IPS-18a (cell line): ENCODE results near the gene BOD1.

Source experiments
- H3K27ac ChIP-seq: one replicate; pipeline ENCODE4 v1.5.1; 2013; ENCODE audit warnings: low read length
- H3K27me3 ChIP-seq: one replicate; pipeline ENCODE4 v1.6.1; 2013; ENCODE audit warnings: mild to moderate bottlenecking, low read length; ENCODE audit not compliant: control insufficient read depth, insufficient read depth
- H3K36me3 ChIP-seq: one replicate; pipeline ENCODE4 v1.6.1; 2013; ENCODE audit warnings: low read depth, low read length; ENCODE audit not compliant: control insufficient read depth
- H3K4me1 ChIP-seq: one replicate; pipeline ENCODE4 v1.6.1; 2013; ENCODE audit warnings: low read depth, low read length; ENCODE audit not compliant: control insufficient read depth
- H3K4me3 ChIP-seq: one replicate; pipeline ENCODE4 v1.5.1; 2013; ENCODE audit warnings: low read length
- H3K9ac ChIP-seq: one replicate; pipeline ENCODE4 v1.6.1; 2013; ENCODE audit warnings: mild to moderate bottlenecking, low read length, moderate library complexity
- H3K9me3 ChIP-seq: one replicate; pipeline ENCODE4 v1.6.1; 2013; ENCODE audit warnings: low read depth, low read length; ENCODE audit not compliant: control insufficient read depth

BOD1 gene

DNA sequence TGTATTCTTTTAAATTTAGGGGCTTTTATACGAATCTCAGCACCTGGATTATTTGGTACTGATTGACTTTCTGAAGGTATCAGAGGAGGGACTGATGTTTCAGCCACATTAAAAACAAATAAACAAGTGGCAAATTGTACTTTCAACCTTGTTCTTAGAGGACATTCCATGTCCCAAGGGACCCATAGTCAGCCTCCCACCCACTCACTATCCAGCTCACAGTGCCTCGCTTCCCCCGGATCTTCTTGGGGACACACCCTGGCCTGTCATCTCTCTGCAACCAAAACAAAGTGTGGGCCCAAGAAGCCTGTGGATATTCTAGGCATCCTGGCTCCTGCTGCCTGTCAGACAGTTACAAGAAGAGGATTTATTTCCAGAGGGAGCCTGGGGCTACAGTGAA lies 8.8 kb upstream of the BOD1 start:
- Histone ChIP-seq H3K4me3 (no peak overlapping the region), H3K27ac (no peak overlapping the region), H3K9ac (no peak overlapping the region), H3K4me1 (peaks cover 21% of the 10 kb centered on the region), H3K9me3 (no peaks in the 10 kb centered on the region), H3K36me3 (no peaks in the 10 kb centered on the region), H3K27me3 (no peaks in the 10 kb centered on the region)

DNA sequence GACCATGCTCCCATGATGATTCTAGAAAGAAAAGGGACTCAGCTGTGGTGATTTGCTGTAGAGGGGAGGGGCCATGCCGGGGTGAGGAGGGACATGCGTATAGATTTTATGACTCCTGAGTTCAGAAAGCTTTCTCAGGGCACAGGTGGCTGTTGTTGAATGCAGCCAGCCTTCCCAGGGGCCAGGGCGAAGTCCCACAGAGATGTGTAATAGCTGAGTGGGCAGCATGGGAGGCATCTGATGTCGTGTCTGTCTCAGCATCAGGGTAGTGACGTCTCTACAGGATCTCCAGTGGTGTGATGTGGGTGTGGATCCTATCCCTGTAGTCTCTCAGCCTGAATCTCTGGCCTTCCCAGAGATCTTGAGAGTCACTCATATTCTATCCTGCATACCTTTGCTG lies 7.8 kb upstream of the BOD1 start:
- Histone ChIP-seq H3K4me1 (peaks cover 21% of the 10 kb centered on the region), H3K4me3 (no peak overlapping the region), H3K9ac (no peak overlapping the region), H3K36me3 (no peaks in the 10 kb centered on the region), H3K9me3 (no peaks in the 10 kb centered on the region), H3K27ac (no peak overlapping the region), H3K27me3 (no peaks in the 10 kb centered on the region)

DNA sequence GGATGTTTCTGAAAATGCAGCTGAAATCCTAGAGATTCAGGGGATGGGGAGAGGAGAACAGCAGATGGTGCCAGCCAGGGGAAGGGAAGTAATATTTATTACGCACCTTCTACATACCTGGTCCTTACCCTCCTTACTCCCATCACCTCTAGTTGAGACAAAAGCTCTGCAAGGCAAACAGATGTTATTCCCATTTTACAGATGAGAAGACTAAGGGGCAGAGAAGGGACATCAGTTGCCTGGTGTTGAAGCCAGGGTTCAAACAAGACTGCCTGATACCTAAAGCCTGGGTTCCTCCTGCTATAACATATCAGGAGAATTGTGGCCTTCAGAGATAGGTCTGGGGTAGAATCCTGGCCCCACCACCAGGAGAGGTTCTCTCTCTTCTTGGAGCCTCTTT lies 7.3 kb upstream of the BOD1 start:
- Histone ChIP-seq H3K4me3 (no peak overlapping the region), H3K9me3 (no peaks in the 10 kb centered on the region), H3K9ac (no peak overlapping the region), H3K4me1 (peaks cover 18% of the 10 kb centered on the region), H3K27ac (no peak overlapping the region), H3K27me3 (no peaks in the 10 kb centered on the region), H3K36me3 (no peaks in the 10 kb centered on the region)

DNA sequence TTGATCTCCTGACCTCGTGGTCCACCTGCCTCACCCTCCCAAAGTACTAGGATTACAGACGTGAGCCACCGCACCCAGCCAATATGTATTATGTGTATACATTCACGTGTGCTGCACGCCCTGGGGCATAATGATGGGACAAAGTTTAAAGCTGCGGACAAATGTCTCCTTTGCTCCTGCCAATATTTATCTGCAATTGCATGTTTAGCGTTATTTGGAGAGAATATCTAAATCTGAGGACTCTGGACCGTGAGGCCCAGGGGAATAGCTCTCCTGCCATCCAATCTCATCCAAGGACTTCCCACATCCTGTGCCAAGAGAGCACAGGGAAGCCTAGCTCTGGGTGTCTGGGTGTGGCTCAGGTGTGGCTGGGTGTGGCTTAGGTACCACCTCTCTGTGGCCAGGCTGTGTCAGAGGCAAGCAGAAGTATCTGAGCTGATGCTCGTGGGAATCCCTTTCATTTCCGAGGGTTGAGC lies 6.9 kb upstream of the BOD1 start:
- H3K4me1 ChIP-seq = peaks cover 13% of the 10 kb centered on the region
- no peaks in the 10 kb centered on the region for H3K9me3 ChIP-seq

DNA sequence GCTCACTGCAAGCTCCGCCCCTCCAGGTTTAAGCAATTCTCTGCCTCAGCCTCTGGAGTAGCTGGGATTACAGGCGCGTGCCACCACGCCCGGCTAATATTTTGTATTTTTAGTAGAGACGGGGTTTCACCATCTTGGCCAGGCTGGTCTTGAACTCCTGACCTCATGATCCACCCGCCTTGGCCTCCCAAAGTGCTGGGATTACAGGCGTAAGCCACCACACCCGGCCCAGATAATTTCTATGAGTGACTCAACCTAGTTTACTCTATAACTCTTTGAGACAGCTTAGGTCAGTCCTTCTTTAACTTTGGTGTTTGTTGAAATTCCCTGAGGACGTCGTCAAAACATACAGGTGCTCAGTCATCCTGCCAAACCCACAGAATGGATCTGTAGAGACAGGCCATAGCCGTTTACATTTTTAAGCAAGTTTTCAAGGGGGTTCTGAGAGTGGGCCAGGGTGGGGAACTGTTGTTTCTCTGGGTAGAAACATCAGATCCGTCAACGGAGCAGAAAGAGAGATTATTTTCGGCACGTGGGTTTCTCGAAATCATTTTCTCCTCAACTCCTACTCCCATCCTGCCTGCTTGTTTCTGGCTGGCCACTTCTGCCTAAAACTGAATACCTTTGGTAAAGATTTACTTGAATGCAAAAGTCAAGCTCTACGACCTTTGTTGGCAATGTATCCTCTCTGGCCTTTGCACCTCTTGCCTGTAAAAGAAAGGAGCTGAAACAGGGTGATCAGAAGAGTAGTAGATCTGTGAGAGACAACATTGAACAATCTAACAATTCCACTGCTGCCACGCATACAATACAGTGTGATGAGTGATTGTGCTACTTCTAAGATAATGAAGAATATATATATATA lies 6.0 kb upstream of the BOD1 start:
- Histone ChIP-seq H3K4me1 (peaks cover 4% of the 10 kb centered on the region), H3K36me3 (no peaks in the 10 kb centered on the region), H3K4me3 (no peak overlapping the region), H3K27me3 (no peaks in the 10 kb centered on the region), H3K9ac (no peak overlapping the region), H3K27ac (no peak overlapping the region), H3K9me3 (no peaks in the 10 kb centered on the region)

More for the DNA sequence above, 6.9 kb upstream of the BOD1 start:
- H3K27me3 ChIP-seq = no peaks in the 10 kb centered on the region
- H3K4me3 ChIP-seq = no peak overlapping the region
- H3K27ac ChIP-seq = no peak overlapping the region
- no peaks in the 10 kb centered on the region for H3K36me3 ChIP-seq
- no peak overlapping the region for H3K9ac ChIP-seq

DNA sequence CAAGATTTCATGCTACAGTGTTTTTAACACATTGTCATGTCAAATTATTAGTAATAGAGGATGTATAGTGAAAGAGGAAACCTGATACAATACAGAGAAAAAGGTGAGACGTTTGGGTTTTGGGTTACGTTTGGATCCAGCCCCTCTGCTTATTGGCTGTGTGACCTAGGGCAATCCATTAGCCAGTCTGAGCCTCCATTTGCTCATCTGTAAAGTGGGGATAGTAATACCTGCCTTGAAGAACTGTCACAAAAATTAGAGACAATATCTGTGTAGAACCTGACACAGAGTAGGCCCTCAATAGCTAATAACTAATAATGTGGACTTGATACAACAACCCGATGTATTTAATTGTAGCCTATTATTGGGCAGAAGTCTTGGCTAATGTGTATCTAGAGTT lies 4.3 kb upstream of the BOD1 start:
- H3K4me1 ChIP-seq = peaks cover 4% of the 10 kb centered on the region
- H3K4me3 ChIP-seq = no peak overlapping the region
- H3K9me3 ChIP-seq = no peaks in the 10 kb centered on the region
- no peaks in the 10 kb centered on the region for H3K36me3 ChIP-seq
- H3K9ac ChIP-seq = no peak overlapping the region
- H3K27ac ChIP-seq = no peak overlapping the region
- no peaks in the 10 kb centered on the region for H3K27me3 ChIP-seq

DNA sequence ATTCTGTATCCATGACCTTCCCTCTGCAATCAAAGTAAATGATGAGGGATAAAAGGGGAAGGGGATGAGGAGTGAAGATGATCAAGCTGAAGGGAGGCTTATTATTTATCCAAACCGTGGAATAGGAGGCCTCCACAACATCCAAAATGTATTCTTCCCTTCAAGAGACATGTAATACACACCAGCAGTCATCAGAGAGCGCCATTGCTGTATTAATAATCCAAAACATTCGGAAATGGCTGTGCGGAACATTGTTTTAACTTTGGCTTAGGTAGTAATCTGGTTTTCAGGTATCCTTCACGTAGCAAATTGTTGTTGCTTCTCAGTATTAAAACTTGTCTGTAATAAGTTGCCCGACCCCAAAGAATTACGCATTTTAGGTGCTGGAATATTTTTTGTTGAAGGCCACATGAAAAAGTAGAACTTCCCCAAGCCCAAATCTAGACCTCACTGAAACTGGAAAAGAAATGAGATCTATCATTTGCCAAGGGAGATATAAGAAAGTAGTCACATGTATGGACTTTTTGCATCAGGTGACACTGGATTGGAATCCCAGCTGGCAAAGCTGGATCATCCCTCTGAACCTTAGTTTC lies 2.6 kb upstream of the BOD1 start:
- H3K9ac ChIP-seq = no peak overlapping the region
- no peaks in the 10 kb centered on the region for H3K27me3 ChIP-seq
- no peaks in the 10 kb centered on the region for H3K36me3 ChIP-seq
- H3K4me3 ChIP-seq = no peak overlapping the region
- peaks cover 16% of the 10 kb centered on the region for H3K4me1 ChIP-seq
- no peak overlapping the region for H3K27ac ChIP-seq
- H3K9me3 ChIP-seq = no peaks in the 10 kb centered on the region

DNA sequence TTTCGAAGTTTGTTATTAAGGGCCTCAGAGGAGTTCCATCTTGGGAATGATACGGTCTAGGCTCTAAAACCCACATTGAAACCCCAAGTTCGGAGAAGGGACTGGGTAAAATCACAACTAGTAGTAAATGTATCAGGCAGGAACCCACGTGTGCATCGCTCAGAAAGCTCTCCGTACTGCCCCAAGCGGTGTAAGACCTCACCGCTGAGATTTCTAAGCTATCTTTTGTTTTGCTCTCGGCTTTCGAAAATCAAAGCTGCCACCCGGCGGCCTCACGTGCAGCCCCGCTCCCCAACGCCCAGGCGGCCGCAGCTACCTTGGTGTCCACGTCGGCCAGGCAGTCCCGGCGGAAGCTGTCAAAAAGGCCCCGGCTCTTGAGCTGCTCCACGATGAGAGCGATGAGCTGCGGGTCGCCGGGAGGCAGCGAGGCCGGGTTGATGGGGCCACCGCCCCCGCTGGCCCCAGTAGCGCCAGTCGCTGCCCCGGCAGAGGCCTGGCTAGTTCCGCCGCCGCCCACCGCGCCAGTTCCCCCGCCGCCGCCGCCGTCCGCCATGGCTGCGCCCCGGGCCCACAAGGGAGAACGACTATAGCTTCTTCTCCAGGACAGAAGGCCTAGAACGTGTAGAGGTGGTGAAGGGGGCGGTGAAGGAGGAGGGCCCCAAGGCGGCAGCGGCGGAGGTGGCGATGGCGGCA lies 420 bp downstream of the BOD1 start:
- no peaks in the 10 kb centered on the region for H3K9me3 ChIP-seq
- H3K27ac ChIP-seq = peak overlapping the region; percentile 34
- peaks cover 20% of the 10 kb centered on the region for H3K4me1 ChIP-seq
- H3K27me3 ChIP-seq = no peaks in the 10 kb centered on the region
- H3K9ac ChIP-seq = peak overlapping the region; percentile 87
- H3K36me3 ChIP-seq = peaks cover 25% of the 10 kb centered on the region
- peak overlapping the region; percentile 78 for H3K4me3 ChIP-seq

DNA sequence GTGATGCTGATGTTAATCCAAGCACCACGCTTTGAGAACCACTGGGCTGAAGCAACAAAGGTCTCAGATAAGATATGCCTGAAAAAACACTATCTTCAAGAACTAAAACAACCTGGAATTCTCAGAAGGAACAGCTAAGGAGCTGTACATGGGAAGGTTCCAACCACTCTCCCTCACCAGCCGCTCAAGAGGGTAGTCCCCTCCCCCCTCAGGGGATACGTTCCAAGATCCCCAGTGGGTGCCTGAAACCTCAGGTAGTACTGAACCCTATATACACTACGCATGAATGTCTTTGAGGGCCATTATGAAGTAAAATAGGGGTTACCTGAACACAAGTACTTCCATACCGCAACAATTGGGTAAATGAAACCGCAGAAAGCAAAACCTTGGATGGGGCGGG lies 1.9 kb downstream of the BOD1 start:
- peak overlapping the region; percentile 87 for H3K9ac ChIP-seq
- no peaks in the 10 kb centered on the region for H3K9me3 ChIP-seq
- H3K4me3 ChIP-seq = peak overlapping the region; percentile 78
- peaks cover 20% of the 10 kb centered on the region for H3K4me1 ChIP-seq
- no peaks in the 10 kb centered on the region for H3K27me3 ChIP-seq
- H3K36me3 ChIP-seq = peaks cover 40% of the 10 kb centered on the region
- H3K27ac ChIP-seq = no peak overlapping the region

DNA sequence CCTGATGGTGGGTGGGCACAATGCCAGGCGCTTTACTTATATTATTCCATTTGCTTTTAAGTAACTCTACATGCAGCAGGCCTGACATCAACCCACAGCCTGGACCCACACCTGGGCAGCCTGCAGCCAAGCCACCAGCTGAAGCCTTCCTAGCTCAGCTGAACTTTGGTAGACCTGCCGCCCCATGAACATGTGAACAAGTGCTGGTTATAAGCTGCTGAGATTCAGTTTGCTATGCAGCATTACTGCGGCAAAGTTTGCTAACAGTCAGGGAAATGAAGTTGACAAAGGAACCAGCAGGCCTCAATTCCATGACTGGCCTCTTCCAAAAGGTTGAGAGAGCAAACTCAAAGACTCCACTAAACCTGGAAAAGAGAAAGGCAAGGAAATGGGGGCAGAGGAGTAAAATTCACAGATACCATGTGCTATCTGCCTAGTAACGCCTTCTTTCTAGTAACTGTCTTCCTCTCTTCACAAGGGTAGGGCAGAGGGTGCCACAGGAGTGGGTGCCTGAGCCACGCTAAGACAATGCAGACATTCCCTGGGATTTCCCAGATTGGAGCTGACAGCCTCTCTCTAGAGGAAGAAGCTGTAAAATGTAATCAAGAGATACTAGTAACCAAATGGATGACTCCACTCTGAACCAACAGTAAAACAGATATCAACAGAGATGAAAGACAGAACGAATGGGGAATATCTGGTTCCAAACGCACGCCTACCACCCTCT lies 2.9 kb downstream of the BOD1 start:
- no peak overlapping the region for H3K27ac ChIP-seq
- H3K9me3 ChIP-seq = no peaks in the 10 kb centered on the region
- H3K4me3 ChIP-seq = peak overlapping the region; percentile 78
- H3K9ac ChIP-seq = no peak overlapping the region
- H3K4me1 ChIP-seq = peaks cover 20% of the 10 kb centered on the region
- no peaks in the 10 kb centered on the region for H3K27me3 ChIP-seq
- peaks cover 50% of the 10 kb centered on the region for H3K36me3 ChIP-seq

DNA sequence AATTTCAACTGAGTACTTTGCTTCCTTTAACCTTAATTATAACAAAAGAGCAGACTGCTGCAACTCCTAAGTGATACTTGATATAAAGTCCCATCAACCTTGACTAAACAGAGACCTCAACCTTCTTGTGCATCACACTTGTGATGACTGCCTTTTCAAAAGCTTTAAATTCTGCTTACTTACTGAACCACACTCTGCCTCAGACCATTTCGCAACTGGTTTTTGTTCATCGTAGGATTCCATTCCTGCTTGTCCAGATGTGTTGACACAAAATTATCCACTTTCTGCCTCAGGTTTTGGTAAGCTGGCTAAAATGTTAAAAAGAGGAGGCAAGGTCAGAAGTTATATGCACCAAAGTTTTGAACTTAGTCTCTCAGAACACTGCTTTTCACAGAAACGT lies 3.5 kb downstream of the BOD1 start:
- H3K36me3 ChIP-seq = peaks cover 56% of the 10 kb centered on the region
- H3K9ac ChIP-seq = no peak overlapping the region
- H3K9me3 ChIP-seq = no peaks in the 10 kb centered on the region
- H3K4me1 ChIP-seq = peaks cover 20% of the 10 kb centered on the region
- no peak overlapping the region for H3K27ac ChIP-seq
- H3K27me3 ChIP-seq = no peaks in the 10 kb centered on the region
- H3K4me3 ChIP-seq = no peak overlapping the region
